Effector memory CD4-positive, alpha-beta T cell (primary cell): ENCODE data around the gene SLC22A23.

ENCODE experiments used
- DNase-seq, 3 donors: peaks; one replicate each; pipeline ENCODE4 v3.0.0-alpha.2; 2020
- H3K27ac ChIP-seq: 2 replicates; pipeline ENCODE4 v1.7.0; 2013; ENCODE audit warnings: mild to moderate bottlenecking, low read length, moderate library complexity; ENCODE audit not compliant: insufficient read depth, poor library complexity, severe bottlenecking
- H3K27me3 ChIP-seq: replicated peaks from 2 replicates; pipeline ENCODE4 v1.7.0; 2013; ENCODE audit warnings: mild to moderate bottlenecking, low read length; ENCODE audit not compliant: insufficient read depth, control insufficient read depth, poor library complexity, severe bottlenecking
- H3K36me3 ChIP-seq: 2 replicates; pipeline ENCODE4 v1.7.0; 2013; ENCODE audit warnings: mild to moderate bottlenecking, low read length, moderate library complexity; ENCODE audit not compliant: control insufficient read depth, insufficient read depth
- H3K4me1 ChIP-seq: 2 replicates; pipeline ENCODE4 v1.7.0; 2013; ENCODE audit warnings: low read length, mild to moderate bottlenecking; ENCODE audit not compliant: control insufficient read depth, insufficient read depth, poor library complexity, severe bottlenecking
- H3K4me3 ChIP-seq: 2 replicates; pipeline ENCODE4 v1.7.0; 2013; ENCODE audit warnings: low read length, low read depth, mild to moderate bottlenecking; ENCODE audit not compliant: insufficient read depth, poor library complexity, severe bottlenecking
- H3K9me3 ChIP-seq: 2 replicates; pipeline ENCODE4 v1.7.0; 2013; ENCODE audit warnings: mild to moderate bottlenecking, low read length, moderate library complexity; ENCODE audit not compliant: control insufficient read depth

SLC22A23 gene

GRCh38 chr6:3347247-3347646 lies 109.6 kb downstream of the SLC22A23 start:
- Histone ChIP-seq H3K4me1 (no peaks in the 10 kb centered on the region), H3K27me3 (no peaks in the 10 kb centered on the region), H3K36me3 (no peaks in the 10 kb centered on the region), H3K9me3 (no peaks in the 10 kb centered on the region), H3K4me3 (no peak overlapping the region), H3K27ac (no peak overlapping the region)
- no peak for DNase-seq

GRCh38 chr6:3346476-3346875 lies 110.4 kb downstream of the SLC22A23 start:
- no peaks in the 10 kb centered on the region for H3K27me3 ChIP-seq
- no peak overlapping the region for H3K27ac ChIP-seq

GRCh38 chr6:3345836-3346235 lies 111.0 kb downstream of the SLC22A23 start:
- Histone ChIP-seq H3K36me3 (no peaks in the 10 kb centered on the region), H3K27ac (no peak overlapping the region)
- DNase-seq: no peak

More at GRCh38 chr6:3346476-3346875, 110.4 kb downstream of the SLC22A23 start:
- H3K4me3 ChIP-seq: no peak overlapping the region
- DNase-seq: no peak
- H3K36me3 ChIP-seq: no peaks in the 10 kb centered on the region
- H3K4me1 ChIP-seq: no peaks in the 10 kb centered on the region
- H3K9me3 ChIP-seq: no peaks in the 10 kb centered on the region

GRCh38 chr6:3343089-3343883 lies 113.6 kb downstream of the SLC22A23 start:
- H3K4me3 ChIP-seq: no peak overlapping the region
- no peak overlapping the region for H3K27ac ChIP-seq
- H3K27me3 ChIP-seq: no peaks in the 10 kb centered on the region
- DNase-seq: no peak
- H3K9me3 ChIP-seq: no peaks in the 10 kb centered on the region
- no peaks in the 10 kb centered on the region for H3K4me1 ChIP-seq
- no peaks in the 10 kb centered on the region for H3K36me3 ChIP-seq

More at GRCh38 chr6:3345836-3346235, 111.0 kb downstream of the SLC22A23 start:
- H3K27me3 ChIP-seq: no peaks in the 10 kb centered on the region
- no peaks in the 10 kb centered on the region for H3K4me1 ChIP-seq
- no peaks in the 10 kb centered on the region for H3K9me3 ChIP-seq
- H3K4me3 ChIP-seq: no peak overlapping the region

GRCh38 chr6:3341467-3341866 lies 115.4 kb downstream of the SLC22A23 start:
- no peaks in the 10 kb centered on the region for H3K27me3 ChIP-seq
- H3K27ac ChIP-seq: no peak overlapping the region
- H3K9me3 ChIP-seq: no peaks in the 10 kb centered on the region
- H3K36me3 ChIP-seq: no peaks in the 10 kb centered on the region
- no peak overlapping the region for H3K4me3 ChIP-seq
- H3K4me1 ChIP-seq: no peaks in the 10 kb centered on the region
- no peak for DNase-seq

GRCh38 chr6:3340894-3341293 lies 116.0 kb downstream of the SLC22A23 start:
- Histone ChIP-seq H3K36me3 (no peaks in the 10 kb centered on the region), H3K4me3 (no peak overlapping the region), H3K4me1 (no peaks in the 10 kb centered on the region), H3K27ac (no peak overlapping the region), H3K9me3 (no peaks in the 10 kb centered on the region), H3K27me3 (no peaks in the 10 kb centered on the region)
- DNase-seq: no peak

- Histone ChIP-seq H3K4me1 (no peaks in the 10 kb centered on the region), H3K27ac (no peak overlapping the region), H3K36me3 (no peaks in the 10 kb centered on the region), H3K27me3 (no peaks in the 10 kb centered on the region), H3K4me3 (no peak overlapping the region), H3K9me3 (no peaks in the 10 kb centered on the region)
- no peak for DNase-seq
These were observed 116.5 kb downstream of the SLC22A23 start for GRCh38 chr6:3340358-3340802.

GRCh38 chr6:3339811-3340210 lies 117.0 kb downstream of the SLC22A23 start:
- no peak overlapping the region for H3K27ac ChIP-seq
- H3K4me1 ChIP-seq: no peaks in the 10 kb centered on the region
- no peak for DNase-seq
- no peak overlapping the region for H3K4me3 ChIP-seq
- no peaks in the 10 kb centered on the region for H3K36me3 ChIP-seq
- no peaks in the 10 kb centered on the region for H3K27me3 ChIP-seq
- no peaks in the 10 kb centered on the region for H3K9me3 ChIP-seq

- no peak for DNase-seq
- no peaks in the 10 kb centered on the region for H3K4me1 ChIP-seq
- H3K4me3 ChIP-seq: no peak overlapping the region
- no peaks in the 10 kb centered on the region for H3K36me3 ChIP-seq
- H3K27me3 ChIP-seq: no peaks in the 10 kb centered on the region
- no peaks in the 10 kb centered on the region for H3K9me3 ChIP-seq
- no peak overlapping the region for H3K27ac ChIP-seq
These were observed 119.1 kb downstream of the SLC22A23 start for GRCh38 chr6:3337521-3338350.
